Activated CD4-positive, alpha-beta T cell treated with anti-CD3 and anti-CD28 coated beads for 24 hours (primary cell): Measurements from ENCODE around the gene MAN1A1.
A peak's percentile ranks its signal among the peaks of the same experiment; 100 is the strongest.
"Not testable (repeated sequence)": the region's sequence is repeated elsewhere in the genome, so short reads cannot be mapped to it uniquely, and the experiment has no call there.

Experiments
- DNase-seq, 2 donors: peaks; one replicate each; pipeline ENCODE4 v3.0.0-alpha.2; 2020; ENCODE audit warnings: low read depth in 2 of 2

The MAN1A1 gene

GRCh38 chr6:119171088-119171841 lies 178.3 kb downstream of the MAN1A1 start:
- no peak for DNase-seq

GRCh38 chr6:119170447-119171087 lies 179.0 kb downstream of the MAN1A1 start:
- DNase-seq: no peak

GRCh38 chr6:119170103-119170446 lies 179.5 kb downstream of the MAN1A1 start:
- DNase-seq: no peak

- not testable (repeated sequence) for DNase-seq
Measured at GRCh38 chr6:119169355-119169754, 180.2 kb downstream of the MAN1A1 start.

- no peak for DNase-seq
Measured at GRCh38 chr6:119166024-119166784, 183.4 kb downstream of the MAN1A1 start.

- DNase-seq: no peak
Measured at GRCh38 chr6:119163006-119163405, 186.6 kb downstream of the MAN1A1 start.

- DNase-seq: no peak
Measured at GRCh38 chr6:119162134-119162775, 187.3 kb downstream of the MAN1A1 start.

- DNase-seq: no peak
Measured at GRCh38 chr6:119161438-119161837, 188.1 kb downstream of the MAN1A1 start.

- DNase-seq: no peak
Measured at GRCh38 chr6:119160911-119161310, 188.7 kb downstream of the MAN1A1 start.

- DNase-seq: no peak
Measured at GRCh38 chr6:119158057-119158848, 191.3 kb downstream of the MAN1A1 start.

GRCh38 chr6:119157506-119157815 lies 192.1 kb downstream of the MAN1A1 start:
- DNase-seq: no peak

- DNase-seq: no peak
Measured at GRCh38 chr6:119156757-119157505, 192.6 kb downstream of the MAN1A1 start.

- DNase-seq: not testable (repeated sequence)
Measured at GRCh38 chr6:119156082-119156481, 193.5 kb downstream of the MAN1A1 start.

- DNase-seq: no peak
Measured at GRCh38 chr6:119152187-119152586, 197.4 kb downstream of the MAN1A1 start.

- DNase-seq: no peak
Measured at GRCh38 chr6:119148825-119149525, 200.6 kb downstream of the MAN1A1 start.

GRCh38 chr6:119148098-119148824 lies 201.3 kb downstream of the MAN1A1 start:
- DNase-seq: no peak

- peak; percentile 35 to 48 for DNase-seq
Measured at GRCh38 chr6:119147101-119148053, 202.2 kb downstream of the MAN1A1 start.

- DNase-seq: no peak
Measured at GRCh38 chr6:119145111-119145510, 204.4 kb downstream of the MAN1A1 start.
